ENCODE measurements around the gene BMPR1A.
A peak's percentile ranks its signal among the peaks of the same experiment; 100 is the strongest.

Gene BMPR1A

DNA sequence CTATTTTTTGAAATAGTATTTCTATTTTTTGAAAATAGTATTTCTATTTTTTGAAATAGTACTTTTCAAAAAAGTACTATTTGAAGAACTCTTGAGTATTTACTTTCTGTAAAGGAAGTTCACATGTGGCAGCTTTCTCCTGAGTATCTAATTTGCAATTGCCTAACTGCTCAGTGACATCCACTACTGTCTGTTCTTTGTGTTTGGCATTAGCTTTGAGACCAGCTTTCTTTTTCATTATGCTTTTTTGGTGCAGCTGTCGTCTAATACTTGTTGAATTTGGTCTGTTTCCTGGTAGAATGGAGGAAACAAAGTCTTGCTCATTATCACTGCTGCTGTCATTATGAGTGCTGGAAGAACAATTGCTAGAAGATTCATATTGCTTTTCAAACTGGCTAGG, 99.1 kb downstream of the BMPR1A start:
- Histone ChIP-seq H3K36me3 (ENCODE audit: control insufficient read depth in 1 of 2, insufficient read depth in 2 of 2, low read length in 2 of 2) (peaks cover 1 to 2% of the 10 kb centered on the region in 2 experiments), H3K23ac (ENCODE audit: low read length) (no peak overlapping the region), H3K9ac (ENCODE audit: low read length) (no peak overlapping the region), H3K27ac (ENCODE audit: low read depth, low read length) (no peak overlapping the region), H3K27me3 (ENCODE audit: insufficient read depth, low read length) (no peaks in the 10 kb centered on the region), H3K79me2 (ENCODE audit: control insufficient read depth, insufficient read depth, low read length, poor library complexity) (no peaks in the 10 kb centered on the region), H3K4me1 (ENCODE audit: control insufficient read depth in 1 of 2, insufficient read depth in 2 of 2, low read length in 2 of 2) (peaks cover 2 to 5% of the 10 kb centered on the region in 2 experiments), H3K4ac (ENCODE audit: low read depth, low read length) (no peak overlapping the region), H3K14ac (ENCODE audit: low read length) (no peak overlapping the region), H2BK12ac (ENCODE audit: low read length) (no peak overlapping the region), H4K91ac (ENCODE audit: low read depth, low read length) (no peak overlapping the region), H2AK5ac (ENCODE audit: low read length) (no peak overlapping the region), H2AFZ (ENCODE audit: insufficient read depth, low read length, poor library complexity) (no peak overlapping the region), H3K18ac (ENCODE audit: low read length) (no peak overlapping the region), H3K79me1 (ENCODE audit: low read length) (peaks cover 2% of the 10 kb centered on the region), H3K4me2 (ENCODE audit: low read length) (no peak overlapping the region), H3K9me3 (ENCODE audit: insufficient read depth, low read depth, low read length) (no peaks in the 10 kb centered on the region), H2BK120ac (ENCODE audit: insufficient read depth, low read length, poor library complexity) (no peak overlapping the region), H3K4me3 (ENCODE audit: low read depth, low read length) (no peak overlapping the region), H4K8ac (ENCODE audit: low read depth, low read length) (no peak overlapping the region), H2BK5ac (ENCODE audit: low read depth, low read length, poor library complexity) (no peak overlapping the region), H4K12ac (ENCODE audit: low read depth, low read length) (no peak overlapping the region)
- no peak for DNase-seq
- no CpG with 5 or more reads among the region's 1 CpG for WGBS (ENCODE audit: extremely low coverage, insufficient coverage, insufficient read length)

DNA sequence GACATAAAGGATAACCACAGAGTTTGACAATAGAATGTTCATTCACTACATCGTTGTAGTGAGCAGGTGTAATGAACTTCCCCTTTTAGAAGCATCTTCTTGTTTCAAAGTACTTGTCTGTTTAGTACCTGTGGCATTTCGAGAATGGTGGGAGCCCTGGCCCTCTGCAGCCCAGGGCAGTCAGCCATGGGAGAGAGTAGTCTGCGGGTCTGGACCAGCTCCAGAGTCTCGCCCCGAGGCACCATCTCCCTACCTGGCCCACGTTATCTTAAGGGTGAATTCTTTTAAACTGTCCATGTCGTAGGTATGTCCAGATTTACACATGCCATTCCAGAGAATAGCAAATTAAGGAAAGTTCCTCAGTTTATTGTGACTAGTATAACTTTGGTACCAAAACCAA, 99.7 kb downstream of the BMPR1A start:
- H3K14ac ChIP-seq (ENCODE audit: low read length): no peak overlapping the region
- no CpG with 5 or more reads among the region's 7 CpGs for WGBS (ENCODE audit: extremely low coverage, insufficient coverage, insufficient read length)
- peak; percentile 87 to 94 for DNase-seq
- no peak overlapping the region for H3K23ac ChIP-seq (ENCODE audit: low read length)
- no peak overlapping the region for H4K91ac ChIP-seq (ENCODE audit: low read depth, low read length)
- no peak overlapping the region for H2BK5ac ChIP-seq (ENCODE audit: low read depth, low read length, poor library complexity)
- H3K4me3 ChIP-seq (ENCODE audit: low read depth, low read length): no peak overlapping the region
- H2AK5ac ChIP-seq (ENCODE audit: low read length): no peak overlapping the region
- peaks cover 1 to 2% of the 10 kb centered on the region in 2 experiments for H3K36me3 ChIP-seq (ENCODE audit: control insufficient read depth in 1 of 2, insufficient read depth in 2 of 2, low read length in 2 of 2)
- H3K27ac ChIP-seq (ENCODE audit: low read depth, low read length): no peak overlapping the region
- no peak overlapping the region for H3K9ac ChIP-seq (ENCODE audit: low read length)
- no peak overlapping the region for H4K12ac ChIP-seq (ENCODE audit: low read depth, low read length)
- peaks cover 2 to 5% of the 10 kb centered on the region in 2 experiments for H3K4me1 ChIP-seq (ENCODE audit: control insufficient read depth in 1 of 2, insufficient read depth in 2 of 2, low read length in 2 of 2)
- H2BK12ac ChIP-seq (ENCODE audit: low read length): no peak overlapping the region
- no peak overlapping the region for H3K4ac ChIP-seq (ENCODE audit: low read depth, low read length)
- H3K18ac ChIP-seq (ENCODE audit: low read length): no peak overlapping the region
- no peak overlapping the region for H4K8ac ChIP-seq (ENCODE audit: low read depth, low read length)
- H3K27me3 ChIP-seq (ENCODE audit: insufficient read depth, low read length): no peaks in the 10 kb centered on the region
- H2AFZ ChIP-seq (ENCODE audit: insufficient read depth, low read length, poor library complexity): no peak overlapping the region
- H3K79me1 ChIP-seq (ENCODE audit: low read length): peaks cover 2% of the 10 kb centered on the region
- H2BK120ac ChIP-seq (ENCODE audit: insufficient read depth, low read length, poor library complexity): no peak overlapping the region
- no peaks in the 10 kb centered on the region for H3K79me2 ChIP-seq (ENCODE audit: control insufficient read depth, insufficient read depth, low read length, poor library complexity)
- H3K9me3 ChIP-seq (ENCODE audit: insufficient read depth, low read depth, low read length): no peaks in the 10 kb centered on the region
- no peak overlapping the region for H3K4me2 ChIP-seq (ENCODE audit: low read length)

- Histone ChIP-seq H3K27ac (ENCODE audit: low read depth, low read length) (peak overlapping the region; percentile 11), H2BK120ac (ENCODE audit: insufficient read depth, low read length, poor library complexity) (peak overlapping the region; percentile 55), H2AFZ (ENCODE audit: insufficient read depth, low read length, poor library complexity) (no peak overlapping the region), H2BK5ac (ENCODE audit: low read depth, low read length, poor library complexity) (no peak overlapping the region), H3K9ac (ENCODE audit: low read length) (no peak overlapping the region), H2AK5ac (ENCODE audit: low read length) (no peak overlapping the region), H3K14ac (ENCODE audit: low read length) (no peak overlapping the region), H3K18ac (ENCODE audit: low read length) (peak overlapping the region; percentile 65), H3K23ac (ENCODE audit: low read length) (no peak overlapping the region), H4K12ac (ENCODE audit: low read depth, low read length) (peak overlapping the region; percentile 43), H2BK12ac (ENCODE audit: low read length) (peak overlapping the region; percentile 71), H4K91ac (ENCODE audit: low read depth, low read length) (no peak overlapping the region), H3K27me3 (ENCODE audit: insufficient read depth, low read length) (no peaks in the 10 kb centered on the region), H3K9me3 (ENCODE audit: insufficient read depth, low read depth, low read length) (no peaks in the 10 kb centered on the region), H3K4me2 (ENCODE audit: low read length) (no peak overlapping the region), H3K79me1 (ENCODE audit: low read length) (peaks cover 2% of the 10 kb centered on the region), H3K4me1 (ENCODE audit: control insufficient read depth in 1 of 2, insufficient read depth in 2 of 2, low read length in 2 of 2) (peaks cover 3 to 7% of the 10 kb centered on the region in 2 experiments), H4K8ac (ENCODE audit: low read depth, low read length) (no peak overlapping the region), H3K4ac (ENCODE audit: low read depth, low read length) (no peak overlapping the region), H3K79me2 (ENCODE audit: control insufficient read depth, insufficient read depth, low read length, poor library complexity) (no peaks in the 10 kb centered on the region), H3K36me3 (ENCODE audit: control insufficient read depth in 1 of 2, insufficient read depth in 2 of 2, low read length in 2 of 2) (peaks cover 0 to 1% of the 10 kb centered on the region in 2 experiments), H3K4me3 (ENCODE audit: low read depth, low read length) (no peak overlapping the region)
- no peak for DNase-seq
- WGBS (ENCODE audit: extremely low coverage, insufficient coverage, insufficient read length): no CpG with 5 or more reads among the region's 3 CpGs
Measured at GRCh38 chr10:86857128-86857721, 100.8 kb downstream of the BMPR1A start.

- no peak overlapping the region for H4K12ac ChIP-seq (ENCODE audit: low read depth, low read length)
- H3K79me1 ChIP-seq (ENCODE audit: low read length): peaks cover 2% of the 10 kb centered on the region
- H3K4me2 ChIP-seq (ENCODE audit: low read length): no peak overlapping the region
- H3K36me3 ChIP-seq (ENCODE audit: control insufficient read depth in 1 of 2, insufficient read depth in 2 of 2, low read length in 2 of 2): no peaks in the 10 kb centered on the region
- no peak overlapping the region for H2BK120ac ChIP-seq (ENCODE audit: insufficient read depth, low read length, poor library complexity)
- H4K8ac ChIP-seq (ENCODE audit: low read depth, low read length): no peak overlapping the region
- no peak overlapping the region for H3K9ac ChIP-seq (ENCODE audit: low read length)
- no peak overlapping the region for H3K4ac ChIP-seq (ENCODE audit: low read depth, low read length)
- H2AK5ac ChIP-seq (ENCODE audit: low read length): no peak overlapping the region
- H3K18ac ChIP-seq (ENCODE audit: low read length): no peak overlapping the region
- H3K14ac ChIP-seq (ENCODE audit: low read length): no peak overlapping the region
- H4K91ac ChIP-seq (ENCODE audit: low read depth, low read length): no peak overlapping the region
- no peak overlapping the region for H3K27ac ChIP-seq (ENCODE audit: low read depth, low read length)
- H2BK12ac ChIP-seq (ENCODE audit: low read length): no peak overlapping the region
- H3K79me2 ChIP-seq (ENCODE audit: control insufficient read depth, insufficient read depth, low read length, poor library complexity): no peaks in the 10 kb centered on the region
- no peak overlapping the region for H2BK5ac ChIP-seq (ENCODE audit: low read depth, low read length, poor library complexity)
- H3K23ac ChIP-seq (ENCODE audit: low read length): no peak overlapping the region
- DNase-seq: no peak
- peaks cover 9 to 10% of the 10 kb centered on the region in 2 experiments for H3K4me1 ChIP-seq (ENCODE audit: control insufficient read depth in 1 of 2, insufficient read depth in 2 of 2, low read length in 2 of 2)
- no peak overlapping the region for H2AFZ ChIP-seq (ENCODE audit: insufficient read depth, low read length, poor library complexity)
- H3K4me3 ChIP-seq (ENCODE audit: low read depth, low read length): no peak overlapping the region
- no CpG with 5 or more reads among the region's 1 CpG for WGBS (ENCODE audit: extremely low coverage, insufficient coverage, insufficient read length)
- no peaks in the 10 kb centered on the region for H3K9me3 ChIP-seq (ENCODE audit: insufficient read depth, low read depth, low read length)
- H3K27me3 ChIP-seq (ENCODE audit: insufficient read depth, low read length): no peaks in the 10 kb centered on the region
Measured at GRCh38 chr10:86858011-86858410, 101.6 kb downstream of the BMPR1A start.

Data from trophoblast cell (in vitro differentiated cells and primary cell).